ENCODE measurements around the gene MOB2.

DNA sequence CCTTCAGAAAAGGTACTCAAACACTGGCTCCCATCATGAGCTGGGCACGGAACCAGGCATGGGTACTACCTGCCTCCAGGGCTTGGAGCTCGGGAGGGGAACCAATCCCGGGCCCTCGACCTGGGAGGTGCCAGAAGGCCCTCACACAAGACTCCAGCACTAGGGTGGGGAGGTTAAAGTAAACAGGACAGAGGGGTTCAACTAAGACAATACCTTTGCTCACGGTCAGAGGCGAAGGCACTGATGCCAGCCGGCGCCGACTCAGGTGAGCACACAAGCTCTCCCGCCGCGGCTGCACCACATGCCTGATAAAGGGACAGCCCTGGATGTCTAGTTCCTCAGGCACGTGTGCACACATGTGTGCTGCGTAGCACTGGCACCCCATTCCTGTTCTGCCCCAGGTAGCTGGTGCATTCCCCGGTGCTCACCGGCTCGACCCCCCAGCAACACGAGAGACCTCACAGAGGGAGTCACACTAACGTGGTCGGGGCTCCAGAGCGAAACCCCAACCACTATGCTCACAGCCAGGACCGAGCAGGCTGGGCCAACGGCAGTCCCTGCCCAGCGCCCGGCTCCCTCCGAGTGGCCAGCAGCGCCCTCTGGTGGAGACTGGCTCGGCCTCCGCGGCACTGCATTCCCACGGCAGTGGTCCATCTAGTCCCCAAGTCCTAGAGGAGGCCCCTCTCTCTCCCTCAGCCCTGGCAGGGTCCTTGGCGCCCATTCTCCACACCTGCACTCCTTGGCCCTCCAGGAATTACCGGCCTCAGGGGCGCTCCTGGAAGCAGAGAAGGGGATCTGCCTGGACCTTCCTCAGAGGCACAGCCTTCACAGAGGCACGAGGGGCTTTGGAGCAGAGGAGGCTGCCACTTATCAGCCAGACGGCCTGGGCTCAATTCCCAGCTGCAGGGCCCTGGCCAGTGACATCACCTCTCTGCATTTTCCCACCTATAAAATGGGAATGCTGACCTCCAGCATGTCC, 28.8 kb upstream of the MOB2 start:
- TF ChIP-seq, protein P1, sequence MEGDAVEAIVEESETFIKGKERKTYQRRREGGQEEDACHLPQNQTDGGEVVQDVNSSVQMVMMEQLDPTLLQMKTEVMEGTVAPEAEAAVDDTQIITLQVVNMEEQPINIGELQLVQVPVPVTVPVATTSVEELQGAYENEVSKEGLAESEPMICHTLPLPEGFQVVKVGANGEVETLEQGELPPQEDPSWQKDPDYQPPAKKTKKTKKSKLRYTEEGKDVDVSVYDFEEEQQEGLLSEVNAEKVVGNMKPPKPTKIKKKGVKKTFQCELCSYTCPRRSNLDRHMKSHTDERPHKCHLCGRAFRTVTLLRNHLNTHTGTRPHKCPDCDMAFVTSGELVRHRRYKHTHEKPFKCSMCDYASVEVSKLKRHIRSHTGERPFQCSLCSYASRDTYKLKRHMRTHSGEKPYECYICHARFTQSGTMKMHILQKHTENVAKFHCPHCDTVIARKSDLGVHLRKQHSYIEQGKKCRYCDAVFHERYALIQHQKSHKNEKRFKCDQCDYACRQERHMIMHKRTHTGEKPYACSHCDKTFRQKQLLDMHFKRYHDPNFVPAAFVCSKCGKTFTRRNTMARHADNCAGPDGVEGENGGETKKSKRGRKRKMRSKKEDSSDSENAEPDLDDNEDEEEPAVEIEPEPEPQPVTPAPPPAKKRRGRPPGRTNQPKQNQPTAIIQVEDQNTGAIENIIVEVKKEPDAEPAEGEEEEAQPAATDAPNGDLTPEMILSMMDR (IDR thresholded peaks at IDR 0.05; ENCODE audit: low read depth, low read length) = peak; percentile 89
- TF ChIP-seq EZH2phosphoT487 (IDR thresholded peaks at IDR 0.05; ENCODE audit: low read depth) = no peak

Measured in OCI-LY3 (cell line).